ENCODE data around the gene SLC7A10. TPM values are rescaled to one million over a fixed set of nuclear protein-coding genes. Genes with fewer than 3 reads are reported as not detected.

The SLC7A10 gene
- total RNA-seq, 1 donor from 2014 or later: not detected

- no peak for TF ChIP-seq CTCF (IDR thresholded peaks at IDR 0.05; ENCODE audit: insufficient read depth, low read length, poor library complexity, severe bottlenecking)
- H3K36me3 ChIP-seq (ENCODE audit: control insufficient read depth, insufficient read depth, low read length): no peaks in the 10 kb centered on the region
- no peak for DNase-seq (ENCODE audit: low read depth)
These were observed 16.5 kb downstream of the SLC7A10 start for GRCh38 chr19:33208904-33209849.

GRCh38 chr19:33208371-33208895, 17.2 kb downstream of the SLC7A10 start:
- no peak for TF ChIP-seq CTCF (IDR thresholded peaks at IDR 0.05; ENCODE audit: insufficient read depth, low read length, poor library complexity, severe bottlenecking)
- no peak overlapping the region for H3K4me3 ChIP-seq (ENCODE audit: low read depth, low read length)
- H3K36me3 ChIP-seq (ENCODE audit: control insufficient read depth, insufficient read depth, low read length): no peaks in the 10 kb centered on the region
- H3K27me3 ChIP-seq (ENCODE audit: control insufficient read depth, insufficient read depth, low read length): peaks cover 4% of the 10 kb centered on the region
- no peak for DNase-seq (ENCODE audit: low read depth)

More at GRCh38 chr19:33208904-33209849, 16.5 kb downstream of the SLC7A10 start:
- H3K4me3 ChIP-seq (ENCODE audit: low read depth, low read length): no peak overlapping the region
- peaks cover 6% of the 10 kb centered on the region for H3K27me3 ChIP-seq (ENCODE audit: control insufficient read depth, insufficient read depth, low read length)

GRCh38 chr19:33207903-33208302, 17.7 kb downstream of the SLC7A10 start:
- TF ChIP-seq CTCF (IDR thresholded peaks at IDR 0.05; ENCODE audit: insufficient read depth, low read length, poor library complexity, severe bottlenecking): no peak
- H3K36me3 ChIP-seq (ENCODE audit: control insufficient read depth, insufficient read depth, low read length): no peaks in the 10 kb centered on the region
- no peak overlapping the region for H3K4me3 ChIP-seq (ENCODE audit: low read depth, low read length)
- no peak for DNase-seq (ENCODE audit: low read depth)
- H3K27me3 ChIP-seq (ENCODE audit: control insufficient read depth, insufficient read depth, low read length): peaks cover 2% of the 10 kb centered on the region

- no peaks in the 10 kb centered on the region for H3K27me3 ChIP-seq (ENCODE audit: control insufficient read depth, insufficient read depth, low read length)
- TF ChIP-seq CTCF (IDR thresholded peaks at IDR 0.05; ENCODE audit: insufficient read depth, low read length, poor library complexity, severe bottlenecking): no peak
- no peak for DNase-seq (ENCODE audit: low read depth)
- H3K36me3 ChIP-seq (ENCODE audit: control insufficient read depth, insufficient read depth, low read length): no peaks in the 10 kb centered on the region
- no peak overlapping the region for H3K4me3 ChIP-seq (ENCODE audit: low read depth, low read length)
These were observed 18.5 kb downstream of the SLC7A10 start for GRCh38 chr19:33207040-33207620.

GRCh38 chr19:33206261-33207039, 19.2 kb downstream of the SLC7A10 start:
- Histone ChIP-seq H3K4me3 (ENCODE audit: low read depth, low read length) (no peak overlapping the region), H3K27me3 (ENCODE audit: control insufficient read depth, insufficient read depth, low read length) (no peaks in the 10 kb centered on the region), H3K36me3 (ENCODE audit: control insufficient read depth, insufficient read depth, low read length) (no peaks in the 10 kb centered on the region)
- DNase-seq (ENCODE audit: low read depth): no peak
- TF ChIP-seq CTCF (IDR thresholded peaks at IDR 0.05; ENCODE audit: insufficient read depth, low read length, poor library complexity, severe bottlenecking): no peak

All from kidney epithelial cell (primary cell).